Measurements from ENCODE around the gene LYPD8. TPM values are rescaled to one million over a fixed set of nuclear protein-coding genes. Genes with fewer than 3 reads are reported as not detected.

Gene LYPD8
- total RNA-seq, 4 donors from 2014 or later = 21.9 to 719 (median 565) TPM

GRCh38 chr1:248753708-248754280 lies 1.8 kb downstream of the LYPD8 start:
- TF ChIP-seq CTCF (IDR thresholded peaks at IDR 0.05) (no peak), EP300 (IDR thresholded peaks at IDR 0.05; ENCODE audit: low read depth) (no peak), POLR2A (IDR thresholded peaks at IDR 0.05) (no peak), POLR2AphosphoS5 (IDR thresholded peaks at IDR 0.05) (no peak)
- in situ Hi-C loops (cut with MboI; ENCODE audit: low pct_ligation_motif_present in 1 of 4, low pct_unique_long_range_greater_than_20kb in 1 of 4, low sequenced_read_pairs in 3 of 4) (no loop called here), intact Hi-C loops (cut with DNase I; ENCODE audit: low total_unique reads) (no loop called here)
- Histone ChIP-seq H3K4me1 (peaks cover 3 to 24% (median 13%) of the 10 kb centered on the region in 4 donors), H3K9me3 (no peaks in the 10 kb centered on the region), H3K36me3 (no peaks in the 10 kb centered on the region), H3K4me3 (no peak overlapping the region), H3K27ac (no peak overlapping the region), H3K27me3 (no peaks in the 10 kb centered on the region)
- 83 to 98% methylated on average over 2 of the region's 2 CpGs for WGBS, 2 donors (ENCODE audit: low coverage in 1 of 2)
- DNase-seq = no peak

GRCh38 chr1:248753029-248753594 lies 2.4 kb downstream of the LYPD8 start:
- intact Hi-C loops (cut with DNase I; ENCODE audit: low total_unique reads) (no loop called here), in situ Hi-C loops (cut with MboI; ENCODE audit: low pct_ligation_motif_present in 1 of 4, low pct_unique_long_range_greater_than_20kb in 1 of 4, low sequenced_read_pairs in 3 of 4) (no loop called here)
- peaks cover 0 to 18% (median 10%) of the 10 kb centered on the region in 4 donors for H3K4me1 ChIP-seq
- H3K36me3 ChIP-seq = no peaks in the 10 kb centered on the region
- no peak overlapping the region for H3K4me3 ChIP-seq
- TF ChIP-seq CTCF (IDR thresholded peaks at IDR 0.05) (no peak), POLR2A (IDR thresholded peaks at IDR 0.05) (no peak), POLR2AphosphoS5 (IDR thresholded peaks at IDR 0.05) (no peak), EP300 (IDR thresholded peaks at IDR 0.05; ENCODE audit: low read depth) (no peak)
- 97 to 100% methylated on average over 1 of the region's 1 CpG for WGBS, 2 donors (ENCODE audit: low coverage in 1 of 2)
- H3K27ac ChIP-seq = no peak overlapping the region
- H3K9me3 ChIP-seq = no peaks in the 10 kb centered on the region
- DNase-seq = no peak
- H3K27me3 ChIP-seq = no peaks in the 10 kb centered on the region

GRCh38 chr1:248752161-248753028 lies 3.2 kb downstream of the LYPD8 start:
- TF ChIP-seq POLR2AphosphoS5 (IDR thresholded peaks at IDR 0.05) = no peak
- no peak for TF ChIP-seq EP300 (IDR thresholded peaks at IDR 0.05; ENCODE audit: low read depth)
- TF ChIP-seq CTCF (IDR thresholded peaks at IDR 0.05) = no peak
- TF ChIP-seq POLR2A (IDR thresholded peaks at IDR 0.05) = no peak
- DNase-seq = no peak
- H3K27ac ChIP-seq = no peak overlapping the region
- no peaks in the 10 kb centered on the region for H3K27me3 ChIP-seq
- no peaks in the 10 kb centered on the region for H3K36me3 ChIP-seq
- in situ Hi-C loops (cut with MboI; ENCODE audit: low pct_ligation_motif_present in 1 of 4, low pct_unique_long_range_greater_than_20kb in 1 of 4, low sequenced_read_pairs in 3 of 4) (no loop called here), intact Hi-C loops (cut with DNase I; ENCODE audit: low total_unique reads) (no loop called here)
- H3K4me1 ChIP-seq = peaks cover 0 to 12% (median 7%) of the 10 kb centered on the region in 4 donors
- WGBS, 2 donors (ENCODE audit: low coverage in 1 of 2) = 84% methylated on average over 8 of the region's 8 CpGs; no CpG with 5 or more reads in 1 of the 2 donors
- H3K4me3 ChIP-seq = no peak overlapping the region
- no peaks in the 10 kb centered on the region for H3K9me3 ChIP-seq

- intact Hi-C loops (cut with DNase I; ENCODE audit: low total_unique reads) (no loop called here), in situ Hi-C loops (cut with MboI; ENCODE audit: low pct_ligation_motif_present in 1 of 4, low pct_unique_long_range_greater_than_20kb in 1 of 4, low sequenced_read_pairs in 3 of 4) (no loop called here)
- TF ChIP-seq POLR2AphosphoS5 (IDR thresholded peaks at IDR 0.05) = no peak
- TF ChIP-seq CTCF (IDR thresholded peaks at IDR 0.05) = no peak
- no peak for TF ChIP-seq POLR2A (IDR thresholded peaks at IDR 0.05)
- TF ChIP-seq EP300 (IDR thresholded peaks at IDR 0.05; ENCODE audit: low read depth) = no peak
- Histone ChIP-seq H3K36me3 (no peaks in the 10 kb centered on the region), H3K4me1 (peaks cover 0 to 7% (median under 1%) of the 10 kb centered on the region in 4 donors), H3K27me3 (no peaks in the 10 kb centered on the region), H3K27ac (no peak overlapping the region), H3K4me3 (no peak overlapping the region), H3K9me3 (no peaks in the 10 kb centered on the region)
- no peak for DNase-seq
- 56 to 93% methylated on average over 2 to 4 of the region's 4 CpGs for WGBS, 2 donors (ENCODE audit: low coverage in 1 of 2)
These were observed 3.9 kb downstream of the LYPD8 start for GRCh38 chr1:248751635-248752034.

Data from transverse colon (tissue), 4 donors.